Measurements from ENCODE around the gene ZNF518A. TPM values are rescaled to one million over a fixed set of nuclear protein-coding genes. Genes with fewer than 3 reads are reported as not detected.

ZNF518A gene
- total and polyA plus RNA-seq, 2 donors (not counting 1 experiment from before 2014, with no cell fraction given), result 7.9 to 34.8 TPM

DNA sequence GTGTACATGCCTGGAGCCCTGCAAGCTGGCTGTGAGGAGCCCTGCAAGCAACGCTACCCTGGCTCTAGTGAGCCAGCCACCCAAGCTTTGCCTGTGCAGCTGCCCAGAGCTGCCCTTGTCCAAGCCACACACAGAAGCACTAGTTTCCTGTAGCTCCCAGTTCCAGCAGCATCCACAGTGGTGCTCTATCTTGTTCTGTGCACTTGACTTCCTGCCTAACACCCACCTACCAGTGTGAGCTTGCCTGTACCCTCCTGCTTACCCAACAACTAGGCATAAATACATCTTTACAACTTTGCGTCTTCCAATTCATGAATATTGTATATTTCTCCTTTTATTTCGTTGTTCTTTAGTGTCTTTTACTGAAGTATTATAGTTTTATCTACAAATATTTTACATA lies 32.2 kb upstream of the ZNF518A start:
- H3K27ac Mint-ChIP-seq, result no peak overlapping the region
- no peaks in the 10 kb centered on the region for H3K9me3 Mint-ChIP-seq (ENCODE audit: insufficient read depth)
- H3K9me3 ChIP-seq (ENCODE audit: control extremely low read depth in 1 of 3, control insufficient read depth in 2 of 3, insufficient read depth in 1 of 3, low read length in 2 of 3), result no peaks in the 10 kb centered on the region
- H3K9ac ChIP-seq (ENCODE audit: low read length), result no peak overlapping the region
- H3K79me2 ChIP-seq (ENCODE audit: control insufficient read depth, insufficient read depth, low read length), result no peaks in the 10 kb centered on the region
- H3K27ac ChIP-seq (ENCODE audit: low read length in 2 of 2), result no peak overlapping the region
- H3K4me2 ChIP-seq (replicated peaks; ENCODE audit: low read depth, low read length, poor library complexity, severe bottlenecking), result no peak overlapping the region
- ChIA-PET CTCF (interaction anchor here (0.8 kb wide), 1 partner anchor 81 kb away, joined by 3 read pairs; no protein-coding TSS in a partner anchor), POLR2A (no interaction called here)
- intact Hi-C loops (cut with micrococcal nuclease), result no loop called here
- TF ChIP-seq EZH2 (IDR thresholded peaks at IDR 0.05; ENCODE audit: borderline replicate concordance, insufficient read depth, low read depth, low read length, poor library complexity, severe bottlenecking) (no peak), CTCF (IDR thresholded peaks at IDR 0.05) (no peak)
- no peak overlapping the region for H2AFZ ChIP-seq (ENCODE audit: insufficient read depth, low read depth, low read length, poor library complexity, severe bottlenecking)
- no peaks in the 10 kb centered on the region for H4K20me1 ChIP-seq (ENCODE audit: control insufficient read depth, insufficient read depth, low read length, poor library complexity, severe bottlenecking)
- DNase-seq (no peak), ATAC-seq (ENCODE audit: low read depth) (no peak)
- no peak overlapping the region for H3K4me3 ChIP-seq (ENCODE audit: control extremely low read depth in 1 of 5, extremely low read depth in 1 of 5, insufficient read depth in 1 of 5, low read depth in 2 of 5, low read length in 4 of 5)
- H3K4me1 Mint-ChIP-seq, result peaks cover 3% of the 10 kb centered on the region
- WGBS (ENCODE audit: insufficient coverage), result 100% methylated on average over 1 of the region's 3 CpGs
- peaks cover 76% of the 10 kb centered on the region for H3K27me3 Mint-ChIP-seq
- no peaks in the 10 kb centered on the region for H3K4me1 ChIP-seq (ENCODE audit: control insufficient read depth in 2 of 2, insufficient read depth in 2 of 2, low read length in 2 of 2)
- no peaks in the 10 kb centered on the region for H3K36me3 ChIP-seq (replicated peaks in 1 of 2; ENCODE audit: control extremely low read depth in 1 of 2, control insufficient read depth in 1 of 2, extremely low read depth in 1 of 2, insufficient read depth in 2 of 2, low read length in 1 of 2)
- H3K27me3 ChIP-seq (replicated peaks in 1 of 4; ENCODE audit: control extremely low read depth in 1 of 4, control insufficient read depth in 3 of 4, insufficient read depth in 4 of 4, low read length in 3 of 4), result peaks cover 0 to 60% (median 35%) of the 10 kb centered on the region in 4 experiments
- H3K4me3 Mint-ChIP-seq, result no peak overlapping the region

DNA sequence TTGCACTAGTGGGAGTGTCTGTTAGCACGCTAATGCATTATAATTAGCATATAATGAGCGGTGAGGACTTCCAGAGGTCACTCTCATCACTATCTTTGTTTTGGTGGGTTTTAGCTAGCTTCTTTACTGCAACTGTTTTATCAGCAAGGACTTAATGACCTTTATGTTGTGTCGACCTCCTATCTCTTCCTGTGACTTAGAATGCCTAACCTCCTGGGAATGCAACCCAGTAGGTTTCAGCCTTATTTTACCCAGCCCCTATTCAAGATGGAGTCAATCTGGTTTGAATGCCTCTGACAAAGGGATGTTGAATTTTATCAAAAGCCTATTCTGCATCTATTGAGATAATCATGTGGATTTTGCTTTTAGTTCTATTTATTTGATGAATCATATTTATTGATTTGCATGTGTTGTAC lies 22.5 kb upstream of the ZNF518A start:
- Histone ChIP-seq H2AFZ (ENCODE audit: insufficient read depth, low read depth, low read length, poor library complexity, severe bottlenecking) (no peak overlapping the region), H3K9ac (ENCODE audit: low read length) (no peak overlapping the region), H3K27me3 (replicated peaks in 1 of 4; ENCODE audit: control extremely low read depth in 1 of 4, control insufficient read depth in 3 of 4, insufficient read depth in 4 of 4, low read length in 3 of 4) (peaks cover 0 to 46% (median 16%) of the 10 kb centered on the region in 4 experiments), H3K4me2 (replicated peaks; ENCODE audit: low read depth, low read length, poor library complexity, severe bottlenecking) (no peak overlapping the region), H4K20me1 (ENCODE audit: control insufficient read depth, insufficient read depth, low read length, poor library complexity, severe bottlenecking) (no peaks in the 10 kb centered on the region), H3K9me3 (ENCODE audit: control extremely low read depth in 1 of 3, control insufficient read depth in 2 of 3, insufficient read depth in 1 of 3, low read length in 2 of 3) (peaks cover 0 to 6% (median 2%) of the 10 kb centered on the region in 3 donors), H3K4me3 (ENCODE audit: control extremely low read depth in 1 of 5, extremely low read depth in 1 of 5, insufficient read depth in 1 of 5, low read depth in 2 of 5, low read length in 4 of 5) (no peak overlapping the region), H3K4me1 (ENCODE audit: control insufficient read depth in 2 of 2, insufficient read depth in 2 of 2, low read length in 2 of 2) (no peaks in the 10 kb centered on the region), H3K79me2 (ENCODE audit: control insufficient read depth, insufficient read depth, low read length) (no peaks in the 10 kb centered on the region), H3K27ac (ENCODE audit: low read length in 2 of 2) (no peak overlapping the region), H3K36me3 (replicated peaks in 1 of 2; ENCODE audit: control extremely low read depth in 1 of 2, control insufficient read depth in 1 of 2, extremely low read depth in 1 of 2, insufficient read depth in 2 of 2, low read length in 1 of 2) (no peaks in the 10 kb centered on the region)
- Mint-ChIP-seq H3K27me3 (peaks cover 68% of the 10 kb centered on the region), H3K4me3 (no peak overlapping the region), H3K9me3 (ENCODE audit: insufficient read depth) (peaks cover 8% of the 10 kb centered on the region), H3K27ac (no peak overlapping the region), H3K4me1 (no peaks in the 10 kb centered on the region)
- DNase-seq, result no peak
- no CpG with 5 or more reads among the region's 3 CpGs for WGBS (ENCODE audit: insufficient coverage)
- CTCF ChIA-PET, result no interaction called here
- ATAC-seq (ENCODE audit: low read depth), result no peak
- TF ChIP-seq EZH2 (IDR thresholded peaks at IDR 0.05; ENCODE audit: borderline replicate concordance, insufficient read depth, low read depth, low read length, poor library complexity, severe bottlenecking) (no peak), CTCF (IDR thresholded peaks at IDR 0.05) (no peak)
- intact Hi-C loops (cut with micrococcal nuclease), result no loop called here
- POLR2A ChIA-PET, result no interaction called here
